ENCODE measurements around the gene TXNRD3.
"Not testable (repeated sequence)": the region's sequence is repeated elsewhere in the genome, so short reads cannot be mapped to it uniquely, and the experiment has no call there.

The TXNRD3 gene

DNA sequence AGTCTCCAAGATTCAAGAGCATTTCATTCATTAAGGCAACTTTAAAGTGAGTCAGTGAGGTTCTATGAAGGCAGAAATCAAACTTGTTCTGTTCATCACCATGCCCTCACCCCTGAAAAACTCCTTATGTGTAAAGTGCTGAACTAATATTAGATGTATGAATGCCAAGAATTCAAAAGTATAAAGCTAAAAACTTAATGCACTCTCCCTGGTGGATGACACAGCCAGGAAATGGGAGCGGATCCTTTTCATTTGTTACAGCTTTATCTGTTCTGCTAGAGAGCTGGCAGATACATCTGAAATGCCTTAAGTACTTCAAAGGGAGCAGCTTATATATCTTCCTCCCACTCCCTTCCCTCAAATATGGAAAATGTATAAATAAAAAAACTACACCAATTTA is 8.2 kb downstream of the TXNRD3 start:
- no peak for DNase-seq (ENCODE audit: low read depth, low spot score)

GRCh38 chr3:126644615-126645014 is 10.3 kb downstream of the TXNRD3 start:
- no peak for DNase-seq (ENCODE audit: low read depth, low spot score)

- no peak for DNase-seq (ENCODE audit: low read depth, low spot score)
Measured at GRCh38 chr3:126638790-126639189, 16.1 kb downstream of the TXNRD3 start.

DNA sequence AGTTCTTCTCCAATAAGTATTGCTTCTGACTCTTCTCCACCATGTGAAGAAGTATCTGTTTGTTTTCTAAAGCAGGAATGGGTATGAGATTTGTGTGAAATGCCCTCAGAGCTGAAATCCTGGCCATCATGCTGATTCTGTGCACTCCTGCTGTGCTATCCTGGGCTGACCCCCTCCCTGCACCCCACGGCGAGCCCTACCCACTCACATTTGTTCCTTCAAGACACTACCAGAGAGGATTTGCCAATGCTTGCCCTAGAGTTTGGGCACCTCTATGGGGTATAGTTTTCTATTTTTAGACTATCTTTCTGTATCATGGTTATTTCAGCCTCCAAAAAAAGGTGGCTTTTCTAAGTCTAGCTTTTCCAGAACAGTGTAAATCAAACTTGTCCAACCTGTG is 18.5 kb downstream of the TXNRD3 start:
- DNase-seq (ENCODE audit: low read depth, low spot score) = no peak

- no peak for DNase-seq (ENCODE audit: low read depth, low spot score)
Measured at GRCh38 chr3:126634803-126635202, 20.1 kb downstream of the TXNRD3 start.

- DNase-seq (ENCODE audit: low read depth, low spot score) = no peak
Measured at GRCh38 chr3:126630020-126630419, 24.9 kb downstream of the TXNRD3 start.

- DNase-seq (ENCODE audit: low read depth, low spot score) = not testable (repeated sequence)
Measured at GRCh38 chr3:126625735-126626134, 29.2 kb downstream of the TXNRD3 start.

GRCh38 chr3:126622694-126623093 is 32.2 kb downstream of the TXNRD3 start:
- no peak for DNase-seq (ENCODE audit: low read depth, low spot score)

DNA sequence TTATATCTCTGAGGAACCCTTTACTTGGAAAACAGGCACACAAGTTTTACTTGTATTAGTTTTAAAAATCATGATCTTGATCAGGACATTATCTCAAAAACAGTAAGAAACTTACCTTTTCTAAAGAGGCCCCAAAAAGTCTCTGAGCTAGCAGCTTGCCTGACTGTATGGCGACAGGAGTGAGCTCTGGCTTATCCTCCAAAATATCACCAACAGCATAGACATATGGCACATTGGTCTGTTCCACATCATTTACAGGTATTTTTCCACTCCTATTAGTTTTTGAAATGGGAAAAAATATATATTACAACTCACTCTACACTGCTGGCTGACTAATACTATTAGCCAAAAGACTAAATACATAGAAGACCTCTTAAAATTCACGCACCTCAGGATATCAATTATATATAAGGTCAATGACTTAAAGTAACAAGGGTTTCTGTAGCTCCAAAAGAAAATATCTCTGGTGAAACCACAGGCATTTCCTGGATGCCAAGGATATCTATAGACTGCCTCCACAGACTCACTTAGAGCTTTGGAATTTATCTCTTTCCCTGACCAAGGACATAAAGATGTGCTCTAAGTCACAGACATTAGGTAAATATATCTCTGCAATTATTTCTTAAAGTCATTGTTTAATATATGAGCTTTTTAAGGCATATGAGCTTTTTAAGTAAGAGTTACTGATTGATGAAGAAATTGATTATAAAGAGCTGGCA is 33.1 kb downstream of the TXNRD3 start:
- no peak for DNase-seq (ENCODE audit: low read depth, low spot score)

DNA sequence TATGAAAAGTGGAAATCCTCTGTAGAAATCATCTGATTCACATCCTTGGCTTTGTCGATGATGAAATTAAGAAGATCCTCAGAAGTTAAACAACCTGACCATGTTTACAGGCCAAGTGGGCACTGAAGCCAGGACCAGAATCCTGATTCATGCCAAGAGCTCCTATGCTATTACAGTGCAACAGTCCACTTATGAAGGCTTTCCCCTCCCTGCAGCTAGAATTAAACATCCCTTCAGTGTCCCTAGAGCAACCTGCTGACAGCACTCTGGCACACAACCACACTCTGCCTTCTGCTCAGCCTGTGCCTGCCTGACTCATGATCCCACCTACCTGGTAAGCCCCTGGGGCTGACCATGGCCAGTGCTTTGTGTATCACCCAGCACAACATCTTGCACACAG is 33.8 kb downstream of the TXNRD3 start:
- DNase-seq (ENCODE audit: low read depth, low spot score) = no peak

DNA sequence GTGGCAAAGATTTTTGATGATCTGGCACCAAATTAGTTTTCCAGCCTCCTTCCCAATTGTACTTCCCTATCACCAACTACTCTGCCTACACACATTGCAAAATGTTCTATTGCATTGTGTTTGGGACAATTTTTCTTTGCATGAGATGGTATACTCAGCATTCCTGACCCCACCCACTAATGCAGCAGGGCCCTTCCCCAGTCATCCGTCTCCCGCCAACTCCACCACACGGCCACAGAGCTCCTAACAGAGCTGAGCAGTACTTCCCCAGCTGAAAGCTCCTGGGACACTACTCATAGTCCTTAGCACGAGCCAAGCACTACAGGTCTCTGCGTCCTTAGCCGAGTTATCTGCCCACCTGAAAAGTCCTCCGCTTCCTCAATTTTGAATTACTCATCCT is 34.2 kb downstream of the TXNRD3 start:
- no peak for DNase-seq (ENCODE audit: low read depth, low spot score)

DNA sequence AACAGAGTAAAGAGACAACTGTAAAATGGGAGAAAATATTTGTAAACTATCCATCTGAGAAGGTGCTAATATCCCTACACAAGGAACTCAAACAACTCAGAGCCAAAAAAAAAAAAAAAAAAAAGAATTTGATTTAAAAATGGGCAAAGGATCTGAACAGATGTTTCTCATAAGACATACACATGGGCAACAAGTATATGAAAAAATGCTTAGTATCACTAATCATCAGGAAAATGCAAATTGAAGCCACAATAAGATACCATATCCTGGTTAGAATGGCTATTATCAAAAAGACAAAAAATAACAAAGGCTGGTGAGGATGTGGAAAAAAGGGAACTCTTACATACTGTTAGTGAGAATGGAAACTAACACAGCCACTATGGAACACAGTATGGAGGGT is 36.2 kb downstream of the TXNRD3 start:
- DNase-seq (ENCODE audit: low read depth, low spot score) = no peak

DNA sequence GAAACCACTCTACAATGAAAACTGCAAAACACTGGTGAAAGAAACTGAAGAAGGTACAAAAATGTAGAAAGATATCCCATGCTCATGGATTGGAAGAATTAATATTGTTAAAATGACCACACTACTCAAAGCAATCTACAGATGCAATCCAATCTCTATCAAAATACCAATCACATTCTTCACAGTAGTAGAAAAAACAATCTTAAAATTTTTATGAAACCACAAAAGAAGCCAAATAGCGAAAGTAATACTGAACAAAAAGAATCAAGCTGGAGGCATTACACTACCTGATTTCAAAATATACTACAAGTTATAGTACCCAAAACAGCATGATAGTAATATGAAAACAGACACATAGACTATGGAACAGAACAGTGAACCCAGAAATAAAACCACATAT is 36.9 kb downstream of the TXNRD3 start:
- no peak for DNase-seq (ENCODE audit: low read depth, low spot score)

GRCh38 chr3:126617571-126617970 is 37.4 kb downstream of the TXNRD3 start:
- no peak for DNase-seq (ENCODE audit: low read depth, low spot score)

DNA sequence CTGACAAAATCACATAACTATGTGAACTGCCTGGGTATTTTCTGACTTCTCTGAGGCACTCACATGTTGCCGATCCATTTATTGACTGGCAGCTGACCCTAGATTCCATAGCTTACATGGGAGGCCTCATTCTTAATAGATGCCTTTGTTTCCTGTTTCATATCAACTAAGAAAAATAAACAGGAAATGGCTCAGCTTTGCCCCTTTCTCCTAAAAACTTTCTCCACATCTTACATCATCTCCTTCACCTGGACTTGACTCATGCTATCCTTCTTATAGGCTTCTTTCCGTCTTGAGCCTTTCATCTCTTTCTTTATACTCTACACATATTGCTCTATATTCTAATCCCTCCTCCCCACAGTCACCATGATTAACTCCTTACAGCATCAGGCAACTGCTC is 38.0 kb downstream of the TXNRD3 start:
- no peak for DNase-seq (ENCODE audit: low read depth, low spot score)

DNA sequence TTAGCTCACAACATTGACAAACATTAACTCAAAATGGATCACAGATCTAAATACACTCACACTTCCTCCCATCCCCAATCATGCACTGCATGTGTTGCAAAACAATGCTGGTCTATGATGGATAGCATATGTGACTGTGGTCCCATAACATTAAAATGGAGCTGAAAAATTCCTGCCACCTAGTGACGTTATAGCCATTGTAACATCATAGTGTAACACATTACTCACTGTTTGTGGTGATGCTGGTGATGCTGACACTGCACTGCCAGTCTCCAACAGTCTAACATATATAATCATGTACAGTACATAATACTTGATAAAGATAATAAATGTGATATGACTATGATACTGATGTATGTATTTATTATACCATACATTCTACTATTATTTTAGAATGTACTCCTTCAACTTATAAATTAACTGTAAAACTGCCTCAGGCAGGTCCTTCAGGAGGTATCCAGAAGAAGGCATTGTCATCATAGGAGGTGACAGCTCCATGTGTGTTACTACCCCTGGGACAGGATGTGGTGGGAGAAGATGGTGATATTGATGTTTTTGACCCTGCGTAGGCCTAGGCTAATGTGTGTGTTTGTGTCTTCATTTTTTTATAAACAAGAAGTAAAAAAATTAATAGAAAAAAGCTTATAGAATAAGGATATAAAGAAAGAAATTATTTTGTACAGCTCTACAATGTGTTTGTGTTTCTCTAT is 41.3 kb downstream of the TXNRD3 start:
- DNase-seq (ENCODE audit: low read depth, low spot score) = no peak

- no peak for DNase-seq (ENCODE audit: low read depth, low spot score)
Measured at GRCh38 chr3:126612479-126613205, 42.3 kb downstream of the TXNRD3 start.

- DNase-seq (ENCODE audit: low read depth, low spot score) = no peak
Measured at GRCh38 chr3:126609909-126610308, 45.0 kb downstream of the TXNRD3 start.

GRCh38 chr3:126607214-126607908 is 47.6 kb downstream of the TXNRD3 start:
- no peak for DNase-seq (ENCODE audit: low read depth, low spot score)

- DNase-seq (ENCODE audit: low read depth, low spot score) = no peak
Measured at GRCh38 chr3:126606001-126606400, 48.9 kb downstream of the TXNRD3 start.

- no peak for DNase-seq (ENCODE audit: low read depth, low spot score)
Measured at GRCh38 chr3:126604691-126605090, 50.2 kb downstream of the TXNRD3 start.

GRCh38 chr3:126599101-126599500 is 55.8 kb downstream of the TXNRD3 start:
- DNase-seq (ENCODE audit: low read depth, low spot score) = no peak

Data from activated CD4-positive, CD25-positive, alpha-beta regulatory T cell treated with anti-CD3 and anti-CD28 coated beads, Interleukin-2, amount 50 U/mL, for 16 hours (primary cell).